Fibroblast of lung (primary cell): ENCODE results near the gene SLC24A3. TPM values are rescaled to one million over a fixed set of nuclear protein-coding genes. Genes with fewer than 3 reads are reported as not detected.

Experiments used
- DNase-seq, 2 donors: peaks; one replicate each; pipeline versions ENCODE4 v3.0.0 to v3.0.0-alpha.2; 2010; ENCODE audit warnings: low read depth in 2 of 2
- H2AFZ ChIP-seq: 2 replicates; pipeline ENCODE4 v1.5.1; 2012; ENCODE audit warnings: low read length, control low read depth, inconsistent platforms
- H3K27ac ChIP-seq: 2 replicates; pipeline ENCODE4 v1.5.1; 2011; ENCODE audit warnings: low read length, control low read depth; ENCODE audit not compliant: insufficient read depth
- H3K27me3 ChIP-seq: 2 replicates; pipeline ENCODE4 v1.5.1; 2011; ENCODE audit warnings: mild to moderate bottlenecking, low read length; ENCODE audit not compliant: control insufficient read depth, insufficient read depth
- H3K36me3 ChIP-seq: 2 replicates; pipeline ENCODE4 v1.5.1; 2011; ENCODE audit warnings: low read length; ENCODE audit not compliant: control insufficient read depth, insufficient read depth
- H3K4me1 ChIP-seq: 2 replicates; pipeline ENCODE4 v1.5.1; 2011; ENCODE audit warnings: low read length; ENCODE audit not compliant: control insufficient read depth, insufficient read depth; ENCODE audit errors: extremely low read depth
- H3K4me2 ChIP-seq: 2 replicates; pipeline ENCODE4 v1.5.1; 2011; ENCODE audit warnings: low read length, control low read depth; ENCODE audit not compliant: insufficient read depth; ENCODE audit errors: extremely low read depth
- H3K4me3 ChIP-seq, 4 experiments: fragments of 200-600 bp in 1 of 4; sonication (generic) in 1 of 4; replicated peaks in 1 of 4; 2 replicates each; pipeline ENCODE4 v1.5.1; 2011 to 2016; ENCODE audit warnings: low read length in 4 of 4, low read depth in 3 of 4, mild to moderate bottlenecking in 3 of 4, control low read depth in 2 of 4, inconsistent platforms in 1 of 4, mixed read lengths in 1 of 4; ENCODE audit not compliant: insufficient read depth in 1 of 4; ENCODE audit errors: control extremely low read depth in 1 of 4
- H3K79me2 ChIP-seq: 2 replicates; pipeline ENCODE4 v1.5.1; 2012; ENCODE audit warnings: mild to moderate bottlenecking, low read length, inconsistent platforms; ENCODE audit not compliant: control insufficient read depth, insufficient read depth
- H3K9ac ChIP-seq: 2 replicates; pipeline ENCODE4 v1.5.1; 2011; ENCODE audit warnings: mild to moderate bottlenecking, low read length, control low read depth; ENCODE audit not compliant: insufficient read depth
- H3K9me3 ChIP-seq: 2 replicates; pipeline ENCODE4 v1.5.1; 2012; ENCODE audit warnings: low read depth, low read length; ENCODE audit not compliant: control insufficient read depth, insufficient read depth
- H4K20me1 ChIP-seq: 2 replicates; pipeline ENCODE4 v1.5.1; 2011; ENCODE audit warnings: low read length; ENCODE audit not compliant: control insufficient read depth, insufficient read depth; ENCODE audit errors: extremely low read depth
- EZH2 ChIP-seq: IDR thresholded peaks from 2 replicates; pipeline ENCODE4 v1.5.1; 2012; ENCODE audit warnings: low read length, control low read depth, mild to moderate bottlenecking; ENCODE audit errors: missing control alignments
- polyA plus RNA-seq, 2 donors: library from polyadenylated mRNA; depleted of rRNA in 1 of 2; stranded (reverse) in 1 of 2; unstranded in 1 of 2; fragments of >200 nt; gene quantifications; 2 replicates each; pipeline ENCODE4 v1.2.1, GENCODE V29; 2011 to 2012; ENCODE audit warnings: missing spikeins in 1 of 2
- total RNA-seq: library from RNA; depleted of rRNA; stranded (reverse); fragments of >200 nt; gene quantifications from 2 replicates; pipeline ENCODE4 v1.2.1, GENCODE V29; 2014
- TF ChIP-seq, protein P1 (sequence below), 2 donors: IDR thresholded peaks in 1 of 2; conservative IDR thresholded peaks in 1 of 2; 1 replicate in 1 of 2; 2 replicates in 1 of 2; pipeline ENCODE4 v1.5.1; 2011 to 2012; ENCODE audit warnings: low read length in 2 of 2, control low read depth in 1 of 2, inconsistent platforms in 1 of 2, low read depth in 1 of 2, mild to moderate bottlenecking in 1 of 2

Gene SLC24A3
- total and polyA plus RNA-seq, 2 donors (not counting 1 experiment from before 2014, with no cell fraction given) = 0.03 to 1.8 TPM

DNA sequence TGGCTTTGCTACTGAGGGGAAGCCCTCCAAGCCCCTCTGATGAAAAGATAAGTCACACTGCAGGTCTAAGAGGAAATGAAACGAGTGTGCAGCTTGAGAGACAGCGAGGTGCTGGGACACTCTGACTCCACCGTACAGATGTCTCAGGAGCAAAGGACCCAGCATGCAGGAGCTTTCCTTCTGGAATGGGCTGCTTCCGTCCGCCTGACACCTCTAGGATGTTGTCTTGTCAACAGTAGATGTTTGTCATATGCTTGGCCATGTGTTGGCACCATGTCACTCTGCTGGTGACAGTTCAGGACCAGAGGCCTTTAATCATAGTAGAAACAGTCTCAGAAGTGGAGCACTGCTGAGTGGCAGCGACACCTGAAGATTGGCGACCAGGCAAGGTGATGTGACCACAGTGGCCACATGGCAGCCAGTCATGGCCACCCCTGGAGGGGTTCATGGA is 46.7 kb downstream of the SLC24A3 start:
- H3K9me3 ChIP-seq = no peaks in the 10 kb centered on the region
- H2AFZ ChIP-seq = no peak overlapping the region
- DNase-seq = no peak
- H3K79me2 ChIP-seq = no peaks in the 10 kb centered on the region
- no peak overlapping the region for H3K9ac ChIP-seq
- H4K20me1 ChIP-seq = no peaks in the 10 kb centered on the region
- H3K36me3 ChIP-seq = no peaks in the 10 kb centered on the region
- TF ChIP-seq, protein P1, sequence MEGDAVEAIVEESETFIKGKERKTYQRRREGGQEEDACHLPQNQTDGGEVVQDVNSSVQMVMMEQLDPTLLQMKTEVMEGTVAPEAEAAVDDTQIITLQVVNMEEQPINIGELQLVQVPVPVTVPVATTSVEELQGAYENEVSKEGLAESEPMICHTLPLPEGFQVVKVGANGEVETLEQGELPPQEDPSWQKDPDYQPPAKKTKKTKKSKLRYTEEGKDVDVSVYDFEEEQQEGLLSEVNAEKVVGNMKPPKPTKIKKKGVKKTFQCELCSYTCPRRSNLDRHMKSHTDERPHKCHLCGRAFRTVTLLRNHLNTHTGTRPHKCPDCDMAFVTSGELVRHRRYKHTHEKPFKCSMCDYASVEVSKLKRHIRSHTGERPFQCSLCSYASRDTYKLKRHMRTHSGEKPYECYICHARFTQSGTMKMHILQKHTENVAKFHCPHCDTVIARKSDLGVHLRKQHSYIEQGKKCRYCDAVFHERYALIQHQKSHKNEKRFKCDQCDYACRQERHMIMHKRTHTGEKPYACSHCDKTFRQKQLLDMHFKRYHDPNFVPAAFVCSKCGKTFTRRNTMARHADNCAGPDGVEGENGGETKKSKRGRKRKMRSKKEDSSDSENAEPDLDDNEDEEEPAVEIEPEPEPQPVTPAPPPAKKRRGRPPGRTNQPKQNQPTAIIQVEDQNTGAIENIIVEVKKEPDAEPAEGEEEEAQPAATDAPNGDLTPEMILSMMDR (conservative IDR thresholded peaks at IDR 0.05 in 1 of 2, IDR thresholded peaks at IDR 0.05 in 1 of 2; ENCODE audit: low read depth in 1 of 2, low read length in 2 of 2) = no peak
- peaks cover 2% of the 10 kb centered on the region for H3K4me1 ChIP-seq
- H3K4me2 ChIP-seq = no peak overlapping the region
- no peaks in the 10 kb centered on the region for H3K27me3 ChIP-seq
- H3K27ac ChIP-seq = no peak overlapping the region
- H3K4me3 ChIP-seq = no peak overlapping the region

DNA sequence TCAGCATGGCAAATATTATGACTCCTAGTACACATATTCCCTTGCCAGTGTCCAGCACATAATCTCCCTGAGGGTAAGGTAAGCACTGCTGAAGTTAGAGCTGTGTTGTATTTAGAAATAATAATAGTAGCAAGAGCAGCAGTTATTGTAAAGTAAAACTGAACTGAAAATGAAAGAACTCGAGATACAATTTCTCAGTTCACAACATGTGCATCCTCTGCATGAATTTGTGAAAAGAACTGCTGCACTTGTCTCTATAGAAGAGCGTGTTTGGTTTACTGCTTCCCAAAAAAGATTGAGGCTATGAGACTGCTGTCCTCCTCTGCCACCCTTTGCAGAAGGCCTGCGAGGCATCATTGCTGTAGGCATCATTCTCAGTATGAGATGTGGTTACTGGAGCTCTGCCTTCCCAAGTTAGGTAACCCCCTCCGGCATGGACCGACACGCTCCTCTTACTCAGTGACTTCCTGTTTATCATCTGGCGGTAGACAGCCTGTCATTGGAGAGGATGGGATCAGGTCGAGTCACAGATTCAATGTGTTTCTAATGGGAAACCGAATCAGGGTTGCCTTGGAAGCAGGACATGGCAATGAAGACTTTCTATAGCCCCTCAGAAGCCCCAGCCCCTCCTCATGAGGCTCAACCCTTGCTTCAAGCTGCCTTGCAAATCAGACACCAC is 48.1 kb downstream of the SLC24A3 start:
- H3K27ac ChIP-seq = peak overlapping the region; percentile 23
- no peaks in the 10 kb centered on the region for H3K79me2 ChIP-seq
- no peaks in the 10 kb centered on the region for H3K4me1 ChIP-seq
- no peak overlapping the region for H3K9ac ChIP-seq
- TF ChIP-seq EZH2 = no peak
- TF ChIP-seq, protein P1 (conservative IDR thresholded peaks at IDR 0.05 in 1 of 2, IDR thresholded peaks at IDR 0.05 in 1 of 2; ENCODE audit: low read depth in 1 of 2, low read length in 2 of 2) = no peak
- H3K4me3 ChIP-seq = no peak overlapping the region
- H4K20me1 ChIP-seq = no peaks in the 10 kb centered on the region
- H3K9me3 ChIP-seq = no peaks in the 10 kb centered on the region
- H2AFZ ChIP-seq = no peak overlapping the region
- peak overlapping the region; percentile 46 for H3K4me2 ChIP-seq
- H3K27me3 ChIP-seq = no peaks in the 10 kb centered on the region
- DNase-seq = no peak
- no peaks in the 10 kb centered on the region for H3K36me3 ChIP-seq

DNA sequence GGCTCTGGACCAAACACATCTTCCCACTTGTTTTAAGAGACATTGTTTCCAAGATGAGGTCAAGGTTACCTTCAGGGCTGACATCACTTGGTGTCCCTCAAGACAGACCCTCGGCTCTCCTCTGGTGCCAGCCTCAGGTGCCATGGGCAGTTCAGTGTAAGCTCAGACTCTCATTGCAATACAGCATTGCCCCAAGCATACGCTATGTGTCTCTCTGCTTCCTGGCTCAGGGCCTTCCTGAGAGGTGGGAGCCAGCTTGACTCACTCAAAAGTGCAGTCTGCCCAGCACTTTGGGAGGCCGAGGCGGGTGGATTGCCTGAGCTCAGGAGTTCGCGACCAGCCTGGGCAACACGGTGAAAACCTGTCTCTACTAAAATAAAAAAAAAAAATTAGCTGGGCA is 51.7 kb downstream of the SLC24A3 start:
- Histone ChIP-seq H3K4me3 (no peak overlapping the region), H3K79me2 (no peaks in the 10 kb centered on the region), H3K27me3 (no peaks in the 10 kb centered on the region), H3K36me3 (no peaks in the 10 kb centered on the region), H3K9ac (no peak overlapping the region), H4K20me1 (no peaks in the 10 kb centered on the region), H3K9me3 (no peaks in the 10 kb centered on the region), H2AFZ (no peak overlapping the region), H3K4me1 (peaks cover 1% of the 10 kb centered on the region), H3K4me2 (no peak overlapping the region), H3K27ac (no peak overlapping the region)
- TF ChIP-seq, protein P1 (conservative IDR thresholded peaks at IDR 0.05 in 1 of 2, IDR thresholded peaks at IDR 0.05 in 1 of 2; ENCODE audit: low read depth in 1 of 2, low read length in 2 of 2) = no peak
- TF ChIP-seq EZH2 = no peak
- DNase-seq = no peak
